ENCODE results near the gene ADGRA1.

Gene ADGRA1

GRCh38 chr10:133159950-133160825, 72.5 kb downstream of the ADGRA1 start, which contains the start of gene KNDC1 (continued):
- TF ChIP-seq ZNF335 (tag by site-specific recombination; conservative IDR thresholded peaks at IDR 0.05) (peak; percentile 72), ZNF776 (tag by site-specific recombination; IDR thresholded peaks at IDR 0.05; ENCODE audit: borderline replicate concordance) (no peak), ZNF558 (tag by site-specific recombination; IDR thresholded peaks at IDR 0.05) (no peak), SETDB1 (IDR thresholded peaks at IDR 0.05; ENCODE audit: insufficient read length, low read length) (no peak), ZNF623 (tag by site-specific recombination; IDR thresholded peaks at IDR 0.05) (no peak), PATZ1 (tag by site-specific recombination; IDR thresholded peaks at IDR 0.05) (peak; percentile 75), ZNF398 (tag by site-specific recombination; IDR thresholded peaks at IDR 0.05) (no peak), GLI2 (tag by site-specific recombination; IDR thresholded peaks at IDR 0.05; ENCODE audit: borderline replicate concordance, low read depth) (no peak), ZNF214 (tag by site-specific recombination; IDR thresholded peaks at IDR 0.05; ENCODE audit: borderline replicate concordance) (no peak), HOXC10 (CRISPR knock-in tag; IDR thresholded peaks at IDR 0.05) (no peak)
- TF ChIP-seq, protein P1, sequence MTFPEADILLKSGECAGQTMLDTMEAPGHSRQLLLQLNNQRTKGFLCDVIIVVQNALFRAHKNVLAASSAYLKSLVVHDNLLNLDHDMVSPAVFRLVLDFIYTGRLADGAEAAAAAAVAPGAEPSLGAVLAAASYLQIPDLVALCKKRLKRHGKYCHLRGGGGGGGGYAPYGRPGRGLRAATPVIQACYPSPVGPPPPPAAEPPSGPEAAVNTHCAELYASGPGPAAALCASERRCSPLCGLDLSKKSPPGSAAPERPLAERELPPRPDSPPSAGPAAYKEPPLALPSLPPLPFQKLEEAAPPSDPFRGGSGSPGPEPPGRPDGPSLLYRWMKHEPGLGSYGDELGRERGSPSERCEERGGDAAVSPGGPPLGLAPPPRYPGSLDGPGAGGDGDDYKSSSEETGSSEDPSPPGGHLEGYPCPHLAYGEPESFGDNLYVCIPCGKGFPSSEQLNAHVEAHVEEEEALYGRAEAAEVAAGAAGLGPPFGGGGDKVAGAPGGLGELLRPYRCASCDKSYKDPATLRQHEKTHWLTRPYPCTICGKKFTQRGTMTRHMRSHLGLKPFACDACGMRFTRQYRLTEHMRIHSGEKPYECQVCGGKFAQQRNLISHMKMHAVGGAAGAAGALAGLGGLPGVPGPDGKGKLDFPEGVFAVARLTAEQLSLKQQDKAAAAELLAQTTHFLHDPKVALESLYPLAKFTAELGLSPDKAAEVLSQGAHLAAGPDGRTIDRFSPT (tag by site-specific recombination; IDR thresholded peaks at IDR 0.05) = no peak

- POLR2A ChIA-PET = no interaction called here
- H3K4me3 ChIP-seq (ENCODE audit: low read depth, low read length) = peak overlapping the region; percentile 50
- CTCF ChIA-PET = interaction anchor here (0.8 kb wide), 1 partner anchor 17 kb away, joined by 4 read pairs; no protein-coding TSS in a partner anchor
These were observed 73.2 kb downstream of the ADGRA1 start for GRCh38 chr10:133160826-133161471.

More at GRCh38 chr10:133160826-133161471, 73.2 kb downstream of the ADGRA1 start:
- peaks cover 0 to 13% of the 10 kb centered on the region in 2 experiments; a peak in 1 of 3 replicates for H3K36me3 ChIP-seq (ENCODE audit: control insufficient read depth in 2 of 2, insufficient read depth in 1 of 2, low read length in 2 of 2)
- TF ChIP-seq ZNF10 (tag by site-specific recombination; IDR thresholded peaks at IDR 0.05) (peak; percentile 16; the same call in 1 of the 2 replicates), ZNF335 (tag by site-specific recombination; conservative IDR thresholded peaks at IDR 0.05) (peak; percentile 4; the same call in 1 of the 2 replicates), IKZF3 (tag by site-specific recombination; IDR thresholded peaks at IDR 0.05) (no peak), ZBTB48 (tag by site-specific recombination; IDR thresholded peaks at IDR 0.05) (no peak), MEIS1 (CRISPR knock-in tag; IDR thresholded peaks at IDR 0.05; ENCODE audit: borderline replicate concordance) (no peak), ZNF2 (tag by site-specific recombination; IDR thresholded peaks at IDR 0.05) (no peak), PATZ1 (tag by site-specific recombination; IDR thresholded peaks at IDR 0.05) (0 out of 2 replicates have a peak, but pooled peaks have one; percentile 4), ZNF221 (tag by site-specific recombination; IDR thresholded peaks at IDR 0.05; ENCODE audit: borderline replicate concordance) (no peak), ZNF596 (tag by site-specific recombination; IDR thresholded peaks at IDR 0.05) (no peak)
- TF ChIP-seq, protein P2, sequence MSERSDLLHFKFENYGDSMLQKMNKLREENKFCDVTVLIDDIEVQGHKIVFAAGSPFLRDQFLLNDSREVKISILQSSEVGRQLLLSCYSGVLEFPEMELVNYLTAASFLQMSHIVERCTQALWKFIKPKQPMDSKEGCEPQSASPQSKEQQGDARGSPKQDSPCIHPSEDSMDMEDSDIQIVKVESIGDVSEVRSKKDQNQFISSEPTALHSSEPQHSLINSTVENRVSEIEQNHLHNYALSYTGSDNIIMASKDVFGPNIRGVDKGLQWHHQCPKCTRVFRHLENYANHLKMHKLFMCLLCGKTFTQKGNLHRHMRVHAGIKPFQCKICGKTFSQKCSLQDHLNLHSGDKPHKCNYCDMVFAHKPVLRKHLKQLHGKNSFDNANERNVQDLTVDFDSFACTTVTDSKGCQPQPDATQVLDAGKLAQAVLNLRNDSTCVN (tag by site-specific recombination; optimal IDR thresholded peaks at IDR 0.05) = no peak
- TF ChIP-seq, protein P3, sequence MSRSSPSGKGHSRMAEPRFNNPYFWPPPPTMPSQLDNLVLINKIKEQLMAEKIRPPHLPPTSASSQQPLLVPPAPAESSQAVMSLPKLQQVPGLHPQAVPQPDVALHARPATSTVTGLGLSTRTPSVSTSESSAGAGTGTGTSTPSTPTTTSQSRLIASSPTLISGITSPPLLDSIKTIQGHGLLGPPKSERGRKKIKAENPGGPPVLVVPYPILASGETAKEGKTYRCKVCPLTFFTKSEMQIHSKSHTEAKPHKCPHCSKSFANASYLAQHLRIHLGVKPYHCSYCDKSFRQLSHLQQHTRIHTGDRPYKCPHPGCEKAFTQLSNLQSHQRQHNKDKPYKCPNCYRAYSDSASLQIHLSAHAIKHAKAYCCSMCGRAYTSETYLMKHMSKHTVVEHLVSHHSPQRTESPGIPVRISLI (tag by site-specific recombination; IDR thresholded peaks at IDR 0.05) = no peak
- TF ChIP-seq, protein P4, sequence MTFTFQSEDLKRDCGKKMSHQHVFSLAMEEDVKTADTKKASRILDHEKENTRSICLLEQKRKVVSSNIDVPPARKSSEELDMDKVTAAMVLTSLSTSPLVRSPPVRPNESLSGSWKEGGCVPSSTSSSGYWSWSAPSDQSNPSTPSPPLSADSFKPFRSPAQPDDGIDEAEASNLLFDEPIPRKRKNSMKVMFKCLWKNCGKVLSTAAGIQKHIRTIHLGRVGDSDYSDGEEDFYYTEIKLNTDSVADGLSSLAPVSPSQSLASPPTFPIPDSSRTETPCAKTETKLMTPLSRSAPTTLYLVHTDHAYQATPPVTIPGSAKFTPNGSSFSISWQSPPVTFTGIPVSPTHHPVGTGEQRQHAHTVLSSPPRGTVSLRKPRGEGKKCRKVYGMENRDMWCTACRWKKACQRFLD (tag by site-specific recombination; IDR thresholded peaks at IDR 0.05) = no peak
- no peaks in the 10 kb centered on the region for H3K9me3 ChIP-seq (ENCODE audit: control insufficient read depth, insufficient read depth, low read depth, low read length)
- peaks cover 5% of the 10 kb centered on the region for H3K4me1 ChIP-seq (ENCODE audit: control insufficient read depth, insufficient read depth, low read length)
- peak overlapping the region; percentile 41; the same call in 1 of the 2 replicates for H3K27ac ChIP-seq (ENCODE audit: extremely low read depth, low read depth, low read length)
